MCF 10A (cell line): ENCODE results near the gene PRPF18. TPM values are rescaled to one million over a fixed set of nuclear protein-coding genes. Genes with fewer than 3 reads are reported as not detected.

ENCODE experiments used
- BruUV-seq: library from RNA; stranded (reverse); fragments of 400-500 nt; replicated peaks from 2 replicates; lab custom pipeline; 2021; lab: Mats Ljungman, UMichigan
- CTCF ChIA-PET: fragments of 300-600 bp; sonication (Branson Sonifier 250); formaldehyde crosslinking; extraction: SDS; loops from one replicate; lab custom pipeline; 2021; ENCODE audit warnings: antibody characterized with exemption, inconsistent platforms; lab: Yijun Ruan, JAX
- POLR2A ChIA-PET: fragments of 300-600, 350-650 bp; sonication (Branson Sonifier 250); formaldehyde crosslinking; extraction: SDS; loops from one replicate; lab custom pipeline; 2020; ENCODE audit warnings: antibody characterized with exemption, inconsistent platforms; lab: Yijun Ruan, JAX
- DNase-seq: peaks from one replicate; pipeline ENCODE4 v3.0.0-alpha.2; 2018; ENCODE audit not compliant: unreplicated experiment
- H3K27ac Mint-ChIP-seq: one replicate; pipeline ENCODE4 v1.8.0; 2022; ENCODE audit warnings: mild to moderate bottlenecking, low read depth, mixed read lengths; ENCODE audit not compliant: unreplicated experiment
- H3K27me3 Mint-ChIP-seq: one replicate; pipeline ENCODE4 v1.8.0; 2022; ENCODE audit warnings: mixed read lengths; ENCODE audit not compliant: insufficient read depth, unreplicated experiment
- H3K36me3 Mint-ChIP-seq: one replicate; pipeline ENCODE4 v1.8.0; 2022; ENCODE audit warnings: mild to moderate bottlenecking, moderate library complexity, mixed read lengths; ENCODE audit not compliant: insufficient read depth, unreplicated experiment
- H3K4me1 Mint-ChIP-seq: one replicate; pipeline ENCODE4 v1.8.0; 2022; ENCODE audit warnings: mixed read lengths; ENCODE audit not compliant: insufficient read depth, unreplicated experiment
- H3K4me3 Mint-ChIP-seq: one replicate; pipeline ENCODE4 v1.8.0; 2022; ENCODE audit warnings: mild to moderate bottlenecking, moderate library complexity, mixed read lengths; ENCODE audit not compliant: unreplicated experiment
- H3K9me3 Mint-ChIP-seq: one replicate; pipeline ENCODE4 v1.8.0; 2022; ENCODE audit warnings: mixed read lengths; ENCODE audit not compliant: unreplicated experiment
- CTCF ChIP-seq: fragments of 200-600 bp; IDR thresholded peaks from one replicate; pipeline ENCODE4 v1.8.0; 2022; ENCODE audit warnings: antibody characterized with exemption, mild to moderate bottlenecking; ENCODE audit not compliant: unreplicated experiment
- intact Hi-C: fragments of 100-400 bp; cut with micrococcal nuclease; formaldehyde crosslinking; loops from 2 replicates; pipeline ENCODE4 v1.14.1; 2022
- total RNA-seq: library from RNA; stranded (reverse); gene quantifications from 2 replicates; pipeline ENCODE4 v1.2.3, GENCODE V29; 2022

The PRPF18 gene
- total RNA-seq, 1 experiment from 2014 or later: 27.8 TPM

- intact Hi-C loops: no loop called here
- Mint-ChIP-seq H3K4me1 (peaks cover 4% of the 10 kb centered on the region), H3K9me3 (peaks cover 24% of the 10 kb centered on the region), H3K27me3 (no peaks in the 10 kb centered on the region), H3K27ac (no peak overlapping the region), H3K4me3 (no peak overlapping the region), H3K36me3 (peaks cover 29% of the 10 kb centered on the region)
- no peak for DNase-seq
- CTCF ChIA-PET: interaction anchor here (0.6 to 3.5 kb wide), 2 partner anchors 18 to 142 kb away, joined by 3 to 20 read pairs; no protein-coding TSS in a partner anchor
- TF ChIP-seq CTCF: no peak
- no TSS peak for BruUV-seq
- POLR2A ChIA-PET: no interaction called here
These were observed 55.5 kb downstream of the PRPF18 start for GRCh38 chr10:13642293-13642692.

GRCh38 chr10:13643016-13643415 lies 56.3 kb downstream of the PRPF18 start:
- no peaks in the 10 kb centered on the region for H3K27me3 Mint-ChIP-seq
- peaks cover 27% of the 10 kb centered on the region for H3K36me3 Mint-ChIP-seq
- H3K4me3 Mint-ChIP-seq: no peak overlapping the region

GRCh38 chr10:13644866-13645265 lies 58.1 kb downstream of the PRPF18 start:
- CTCF ChIA-PET: interaction anchor here (0.5 to 1.6 kb wide), 3 partner anchors 14 to 261 kb away, joined by 3 to 4 read pairs (median 3); no protein-coding TSS in a partner anchor
- H3K9me3 Mint-ChIP-seq: peaks cover 24% of the 10 kb centered on the region
- H3K4me3 Mint-ChIP-seq: no peak overlapping the region
- peaks cover 19% of the 10 kb centered on the region for H3K36me3 Mint-ChIP-seq
- TF ChIP-seq CTCF: no peak
- no peak overlapping the region for H3K27ac Mint-ChIP-seq
- DNase-seq: no peak
- H3K27me3 Mint-ChIP-seq: no peaks in the 10 kb centered on the region
- peaks cover 4% of the 10 kb centered on the region for H3K4me1 Mint-ChIP-seq
- no TSS peak for BruUV-seq
- intact Hi-C loops: no loop called here
- POLR2A ChIA-PET: interaction anchor here (0.7 kb wide), 1 partner anchor 42 kb away, joined by 4 read pairs; no protein-coding TSS in a partner anchor

More at GRCh38 chr10:13643016-13643415, 56.3 kb downstream of the PRPF18 start:
- H3K4me1 Mint-ChIP-seq: peaks cover 4% of the 10 kb centered on the region
- no peak for DNase-seq
- no TSS peak for BruUV-seq
- CTCF ChIA-PET: interaction anchor here (0.7 to 3.5 kb wide), 2 partner anchors 17 to 185 kb away, joined by 3 to 20 read pairs; no protein-coding TSS in a partner anchor
- no peak overlapping the region for H3K27ac Mint-ChIP-seq
- peaks cover 24% of the 10 kb centered on the region for H3K9me3 Mint-ChIP-seq
- no peak for TF ChIP-seq CTCF
- POLR2A ChIA-PET: no interaction called here
- intact Hi-C loops: no loop called here

GRCh38 chr10:13648425-13648824 lies 61.7 kb downstream of the PRPF18 start:
- intact Hi-C loops: no loop called here
- Mint-ChIP-seq H3K9me3 (no peaks in the 10 kb centered on the region), H3K4me1 (no peaks in the 10 kb centered on the region), H3K36me3 (peaks cover 9% of the 10 kb centered on the region), H3K27ac (no peak overlapping the region), H3K27me3 (no peaks in the 10 kb centered on the region), H3K4me3 (no peak overlapping the region)
- ChIA-PET CTCF (interaction anchor here (0.6 to 1.7 kb wide), 4 partner anchors 9 to 276 kb away, joined by 3 to 8 read pairs (median 5); no protein-coding TSS in a partner anchor), POLR2A (interaction anchor here (0.9 kb wide), 1 partner anchor 11 kb away, joined by 3 read pairs; no protein-coding TSS in a partner anchor)
- no peak for DNase-seq
- BruUV-seq: no TSS peak
- no peak for TF ChIP-seq CTCF
